Osteocyte (in vitro differentiated cells): Measurements from ENCODE around the gene IL22RA1. TPM values are rescaled to one million over a fixed set of nuclear protein-coding genes. Genes with fewer than 3 reads are reported as not detected.

ENCODE experiments used
- DNase-seq: peaks from one replicate; pipeline ENCODE4 v3.0.0; 2021; ENCODE audit warnings: mixed read lengths; ENCODE audit not compliant: unreplicated experiment; ENCODE audit errors: extremely low spot score
- H3K27ac Mint-ChIP-seq: one replicate; pipeline ENCODE4 v1.8.0; 2021; ENCODE audit warnings: mild to moderate bottlenecking, mixed read lengths; ENCODE audit not compliant: unreplicated experiment
- H3K27me3 Mint-ChIP-seq: one replicate; pipeline ENCODE4 v1.8.0; 2021; ENCODE audit warnings: mixed read lengths; ENCODE audit not compliant: unreplicated experiment
- H3K36me3 Mint-ChIP-seq: one replicate; pipeline ENCODE4 v1.8.0; 2021; ENCODE audit warnings: mixed read lengths; ENCODE audit not compliant: unreplicated experiment
- H3K4me1 Mint-ChIP-seq: one replicate; pipeline ENCODE4 v1.8.0; 2021; ENCODE audit warnings: mixed read lengths; ENCODE audit not compliant: unreplicated experiment
- H3K4me3 Mint-ChIP-seq: one replicate; pipeline ENCODE4 v1.8.0; 2021; ENCODE audit warnings: mild to moderate bottlenecking, moderate library complexity, mixed read lengths; ENCODE audit not compliant: unreplicated experiment
- H3K9me3 Mint-ChIP-seq: one replicate; pipeline ENCODE4 v1.8.0; 2021; ENCODE audit warnings: mixed read lengths; ENCODE audit not compliant: unreplicated experiment
- total RNA-seq: library from RNA; stranded (reverse); gene quantifications from 2 replicates; pipeline ENCODE4 v1.2.1, GENCODE V29; 2021
- TF ChIP-seq, protein P1 (sequence below): fragments of 200-600 bp; sonication (generic); IDR thresholded peaks from 2 replicates; pipeline ENCODE4 v1.5.0; 2021; ENCODE audit warnings: antibody characterized with exemption, mild to moderate bottlenecking, moderate library complexity

The IL22RA1 gene
- total RNA-seq, 1 donor from 2014 or later: not detected

DNA sequence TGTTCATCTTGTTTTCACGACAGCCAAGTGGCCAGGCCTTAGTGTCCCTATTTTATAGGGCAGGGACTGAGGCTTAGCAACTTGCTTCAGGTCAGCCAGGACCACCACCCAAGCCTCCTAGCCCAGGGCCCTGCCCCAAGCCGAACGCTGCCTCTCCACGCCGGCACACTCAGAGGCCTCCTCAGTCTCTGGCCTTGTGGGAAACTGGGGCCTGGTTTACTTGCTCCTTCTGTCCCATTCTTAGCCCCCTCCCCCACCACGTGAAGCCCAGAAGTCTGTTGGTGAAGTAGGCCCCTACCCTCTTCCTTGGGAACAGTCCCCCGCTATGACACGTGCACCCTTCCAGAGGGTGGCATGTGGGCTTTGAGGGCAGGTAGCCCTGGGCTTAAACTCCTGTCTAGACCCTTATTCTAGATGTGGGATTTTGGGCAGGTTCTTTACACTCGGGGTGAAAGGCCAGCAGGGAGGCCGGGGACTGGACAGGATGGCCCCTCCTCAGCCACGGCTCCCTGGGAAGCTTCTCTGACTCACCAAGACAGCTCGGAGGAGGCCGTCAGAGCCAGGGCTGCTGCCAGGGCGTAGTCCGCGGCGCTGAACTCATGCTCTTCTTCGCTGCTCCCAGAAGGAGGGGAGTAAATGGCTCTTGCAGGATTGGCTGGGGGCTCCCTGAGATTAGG is 35.3 kb downstream of the IL22RA1 start:
- Mint-ChIP-seq H3K27me3 (no peaks in the 10 kb centered on the region), H3K4me1 (peaks cover 36% of the 10 kb centered on the region), H3K27ac (peak overlapping the region; percentile 39), H3K4me3 (no peak overlapping the region), H3K9me3 (no peaks in the 10 kb centered on the region), H3K36me3 (no peaks in the 10 kb centered on the region)
- TF ChIP-seq, protein P1, sequence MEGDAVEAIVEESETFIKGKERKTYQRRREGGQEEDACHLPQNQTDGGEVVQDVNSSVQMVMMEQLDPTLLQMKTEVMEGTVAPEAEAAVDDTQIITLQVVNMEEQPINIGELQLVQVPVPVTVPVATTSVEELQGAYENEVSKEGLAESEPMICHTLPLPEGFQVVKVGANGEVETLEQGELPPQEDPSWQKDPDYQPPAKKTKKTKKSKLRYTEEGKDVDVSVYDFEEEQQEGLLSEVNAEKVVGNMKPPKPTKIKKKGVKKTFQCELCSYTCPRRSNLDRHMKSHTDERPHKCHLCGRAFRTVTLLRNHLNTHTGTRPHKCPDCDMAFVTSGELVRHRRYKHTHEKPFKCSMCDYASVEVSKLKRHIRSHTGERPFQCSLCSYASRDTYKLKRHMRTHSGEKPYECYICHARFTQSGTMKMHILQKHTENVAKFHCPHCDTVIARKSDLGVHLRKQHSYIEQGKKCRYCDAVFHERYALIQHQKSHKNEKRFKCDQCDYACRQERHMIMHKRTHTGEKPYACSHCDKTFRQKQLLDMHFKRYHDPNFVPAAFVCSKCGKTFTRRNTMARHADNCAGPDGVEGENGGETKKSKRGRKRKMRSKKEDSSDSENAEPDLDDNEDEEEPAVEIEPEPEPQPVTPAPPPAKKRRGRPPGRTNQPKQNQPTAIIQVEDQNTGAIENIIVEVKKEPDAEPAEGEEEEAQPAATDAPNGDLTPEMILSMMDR: no peak
- no peak for DNase-seq

DNA sequence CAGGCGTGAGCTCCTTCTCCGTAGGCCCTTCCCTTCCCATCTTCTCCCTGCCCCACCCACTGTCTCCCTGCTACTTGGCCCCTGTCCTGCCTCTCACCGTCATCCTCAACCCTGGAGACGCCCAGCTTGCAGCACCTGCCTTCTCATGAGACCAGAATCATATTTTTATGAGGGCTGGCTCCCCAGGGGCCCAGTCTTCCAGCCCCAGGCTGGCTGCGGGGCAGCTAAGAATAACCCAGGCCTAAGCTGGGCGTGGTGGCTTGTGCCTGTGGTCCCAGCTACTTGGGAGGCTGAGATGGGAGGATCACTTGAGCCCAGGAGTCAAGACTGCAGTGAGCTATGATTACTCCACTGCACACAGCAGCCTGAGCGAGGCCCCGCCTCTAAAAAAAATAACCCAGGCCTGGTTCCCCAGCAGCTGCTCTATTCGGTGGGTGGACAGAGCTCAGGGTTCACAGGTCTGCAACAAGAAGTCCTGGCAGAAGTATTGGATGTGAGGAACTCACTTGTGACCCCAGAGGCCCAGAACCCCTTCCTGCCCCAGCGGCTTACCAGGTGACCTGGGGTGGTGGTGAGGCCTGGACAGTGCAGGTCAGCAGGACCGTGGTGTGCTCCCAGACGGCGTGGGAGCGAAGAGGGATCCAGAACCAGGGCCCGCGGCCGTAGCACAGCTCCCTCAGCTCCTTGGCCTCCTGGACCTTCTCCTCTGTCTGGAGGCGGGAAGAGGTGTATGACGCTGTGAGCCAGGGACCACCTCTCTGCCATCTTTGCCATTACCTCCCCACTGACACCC is 37.4 kb downstream of the IL22RA1 start:
- no peak overlapping the region for H3K4me3 Mint-ChIP-seq
- H3K27ac Mint-ChIP-seq: no peak overlapping the region
- peaks cover 2% of the 10 kb centered on the region for H3K27me3 Mint-ChIP-seq
- DNase-seq: no peak
- no peaks in the 10 kb centered on the region for H3K36me3 Mint-ChIP-seq
- TF ChIP-seq, protein P1: no peak
- no peaks in the 10 kb centered on the region for H3K9me3 Mint-ChIP-seq
- H3K4me1 Mint-ChIP-seq: peaks cover 25% of the 10 kb centered on the region

DNA sequence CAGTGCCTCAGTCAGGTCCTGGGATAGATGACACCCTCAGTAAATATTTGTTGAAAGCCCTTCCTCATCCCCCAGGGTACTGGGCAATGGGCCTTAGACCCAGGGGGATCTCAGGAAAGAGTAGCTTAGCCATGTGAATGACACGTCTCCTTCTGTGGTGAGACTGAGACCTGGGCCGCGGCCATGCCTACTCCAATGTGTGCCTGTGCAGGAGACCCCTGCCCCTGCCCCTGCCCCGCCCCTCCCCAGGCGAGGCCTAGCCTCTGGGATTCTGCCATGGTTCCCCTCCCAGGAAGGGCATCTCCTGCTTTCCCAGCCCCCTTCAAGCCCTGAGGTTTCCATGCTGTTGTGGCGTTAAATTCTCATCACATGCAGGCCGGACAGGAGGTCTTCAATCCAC is 38.1 kb downstream of the IL22RA1 start:
- TF ChIP-seq, protein P1: no peak
- H3K4me1 Mint-ChIP-seq: peaks cover 25% of the 10 kb centered on the region
- no peak overlapping the region for H3K27ac Mint-ChIP-seq
- H3K4me3 Mint-ChIP-seq: no peak overlapping the region
- no peaks in the 10 kb centered on the region for H3K36me3 Mint-ChIP-seq
- no peak for DNase-seq
- H3K27me3 Mint-ChIP-seq: peaks cover 2% of the 10 kb centered on the region
- no peaks in the 10 kb centered on the region for H3K9me3 Mint-ChIP-seq

DNA sequence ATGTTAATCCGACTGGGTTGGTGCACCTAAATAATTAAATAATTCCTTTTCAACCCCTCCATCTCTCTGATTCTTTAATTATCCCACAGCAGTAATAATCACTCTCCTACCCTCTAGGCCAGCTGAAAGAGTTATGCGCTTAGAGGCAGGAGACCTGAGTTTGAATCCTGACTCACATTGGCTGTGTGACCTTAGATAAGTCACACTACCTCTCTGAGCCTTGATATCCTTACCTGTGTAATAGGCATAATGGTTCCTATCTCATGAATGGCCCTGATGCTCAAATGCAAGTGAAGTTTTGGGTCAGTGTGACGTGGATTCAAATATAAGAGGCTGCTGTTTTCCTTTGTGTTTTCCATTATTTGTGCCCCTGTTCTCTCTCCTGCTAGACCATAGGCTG is 39.1 kb downstream of the IL22RA1 start:
- Mint-ChIP-seq H3K4me3 (no peak overlapping the region), H3K9me3 (no peaks in the 10 kb centered on the region), H3K27me3 (peaks cover 2% of the 10 kb centered on the region), H3K27ac (no peak overlapping the region), H3K4me1 (peaks cover 24% of the 10 kb centered on the region), H3K36me3 (no peaks in the 10 kb centered on the region)
- no peak for DNase-seq
- TF ChIP-seq, protein P1: no peak

DNA sequence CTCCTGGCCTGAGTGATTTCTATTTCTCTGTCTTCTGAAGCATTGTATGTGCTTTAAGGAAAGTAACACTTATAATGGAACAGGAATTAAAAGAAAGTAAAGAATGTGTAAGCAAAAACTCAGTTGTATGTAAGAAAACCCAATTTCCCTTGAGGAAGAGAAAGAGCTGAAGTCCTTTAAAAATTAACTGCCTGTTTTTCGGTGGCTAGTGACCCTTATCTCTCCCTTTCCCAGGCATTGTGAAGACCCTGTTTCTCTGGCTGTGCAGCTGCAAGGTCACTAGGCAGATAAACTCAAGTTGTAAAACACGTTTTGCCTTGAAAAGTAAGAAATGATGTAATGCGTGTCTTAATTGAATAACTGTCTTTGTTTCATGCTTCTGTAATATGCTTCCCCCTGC is 39.5 kb downstream of the IL22RA1 start:
- DNase-seq: no peak
- no peak overlapping the region for H3K27ac Mint-ChIP-seq
- H3K4me3 Mint-ChIP-seq: no peak overlapping the region
- TF ChIP-seq, protein P1: no peak
- peaks cover 2% of the 10 kb centered on the region for H3K27me3 Mint-ChIP-seq
- H3K36me3 Mint-ChIP-seq: no peaks in the 10 kb centered on the region
- peaks cover 21% of the 10 kb centered on the region for H3K4me1 Mint-ChIP-seq
- no peaks in the 10 kb centered on the region for H3K9me3 Mint-ChIP-seq
